Omental fat pad (tissue), 4 donors: ENCODE results near the gene KIDINS220. TPM values are rescaled to one million over a fixed set of nuclear protein-coding genes. Genes with fewer than 3 reads are reported as not detected.
A peak's percentile ranks its signal among the peaks of the same experiment; 100 is the strongest.

Source experiments
- ATAC-seq: fragments of 150-250 bp; one replicate; pipeline ENCODE4 v1.9.1; 2016; ENCODE audit warnings: mild to moderate bottlenecking, moderate library complexity; ENCODE audit not compliant: low FRiP score
- DNase-seq: peaks from one replicate; pipeline ENCODE4 v3.0.0-alpha.2; 2019; ENCODE audit warnings: low spot score
- total RNA-seq, 4 donors: library from RNA; depleted of rRNA; stranded (reverse); fragments of >200 nt; gene quantifications; one replicate each; pipeline ENCODE4 v1.1.0, GENCODE V29; 2016
- TF ChIP-seq, protein P1 (sequence below), 3 donors: fragments of 450-650 bp; IDR thresholded peaks; one replicate each; pipeline ENCODE4 v1.5.1; 2016 to 2017; ENCODE audit warnings: antibody characterized with exemption in 3 of 3, mild to moderate bottlenecking in 3 of 3, moderate library complexity in 2 of 3

Gene KIDINS220
- total RNA-seq, 4 donors from 2014 or later = 59.5 to 98.0 (median 66.5) TPM

DNA sequence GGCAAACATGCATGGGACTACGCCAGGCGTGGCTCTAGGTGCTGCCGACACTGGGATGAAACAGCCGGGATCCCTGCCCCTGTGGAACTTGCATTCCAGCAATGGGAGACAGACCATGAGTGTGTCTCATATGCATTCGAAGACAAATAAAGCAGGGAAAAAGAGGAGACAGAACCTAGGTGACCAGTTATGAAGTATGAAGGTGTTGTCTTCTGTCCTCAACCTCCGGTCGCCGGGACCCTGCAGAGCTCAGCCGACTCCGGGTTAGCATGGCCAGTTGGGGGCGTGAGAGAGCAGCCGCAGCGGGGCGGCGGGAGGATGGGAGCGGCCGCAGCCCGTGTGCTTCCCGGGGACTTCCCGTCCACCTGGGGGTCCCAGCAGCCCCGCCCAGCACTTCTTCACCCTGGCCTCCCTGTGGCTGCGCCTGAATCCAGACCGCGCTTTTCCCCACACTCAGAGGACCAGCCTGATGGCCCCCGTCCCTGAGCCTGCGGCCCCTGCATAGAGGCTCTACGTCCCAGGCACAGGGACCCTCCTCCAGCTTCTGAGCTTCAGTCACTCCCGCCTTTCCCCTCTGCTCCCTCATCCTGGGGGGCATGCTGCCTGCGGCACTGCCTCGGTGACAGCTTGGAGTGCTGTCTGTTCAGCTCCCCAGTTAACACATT lies 144.1 kb downstream of the KIDINS220 start:
- TF ChIP-seq, protein P1, sequence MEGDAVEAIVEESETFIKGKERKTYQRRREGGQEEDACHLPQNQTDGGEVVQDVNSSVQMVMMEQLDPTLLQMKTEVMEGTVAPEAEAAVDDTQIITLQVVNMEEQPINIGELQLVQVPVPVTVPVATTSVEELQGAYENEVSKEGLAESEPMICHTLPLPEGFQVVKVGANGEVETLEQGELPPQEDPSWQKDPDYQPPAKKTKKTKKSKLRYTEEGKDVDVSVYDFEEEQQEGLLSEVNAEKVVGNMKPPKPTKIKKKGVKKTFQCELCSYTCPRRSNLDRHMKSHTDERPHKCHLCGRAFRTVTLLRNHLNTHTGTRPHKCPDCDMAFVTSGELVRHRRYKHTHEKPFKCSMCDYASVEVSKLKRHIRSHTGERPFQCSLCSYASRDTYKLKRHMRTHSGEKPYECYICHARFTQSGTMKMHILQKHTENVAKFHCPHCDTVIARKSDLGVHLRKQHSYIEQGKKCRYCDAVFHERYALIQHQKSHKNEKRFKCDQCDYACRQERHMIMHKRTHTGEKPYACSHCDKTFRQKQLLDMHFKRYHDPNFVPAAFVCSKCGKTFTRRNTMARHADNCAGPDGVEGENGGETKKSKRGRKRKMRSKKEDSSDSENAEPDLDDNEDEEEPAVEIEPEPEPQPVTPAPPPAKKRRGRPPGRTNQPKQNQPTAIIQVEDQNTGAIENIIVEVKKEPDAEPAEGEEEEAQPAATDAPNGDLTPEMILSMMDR (IDR thresholded peaks at IDR 0.05) = no peak
- DNase-seq (no peak), ATAC-seq (no peak)

DNA sequence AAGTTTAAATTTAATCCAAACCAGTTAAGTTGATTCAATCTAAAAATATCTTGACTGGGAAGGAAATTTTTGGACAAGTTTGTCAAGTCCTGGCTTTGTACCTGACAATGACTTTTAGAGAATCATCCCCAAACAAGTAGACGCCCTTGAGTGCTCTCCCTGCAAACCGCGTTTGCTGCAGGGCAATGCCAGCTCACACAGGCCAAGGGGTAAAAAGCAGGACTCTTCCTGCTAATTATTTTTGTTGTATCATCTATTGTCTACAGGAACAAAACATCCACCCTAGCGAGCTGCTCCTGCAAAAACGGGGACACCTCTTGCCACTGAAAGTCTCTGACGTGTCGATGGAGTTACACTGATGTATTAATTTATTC lies 144.6 kb downstream of the KIDINS220 start:
- no peak for ATAC-seq
- TF ChIP-seq, protein P1 (IDR thresholded peaks at IDR 0.05) = no peak
- DNase-seq = no peak

DNA sequence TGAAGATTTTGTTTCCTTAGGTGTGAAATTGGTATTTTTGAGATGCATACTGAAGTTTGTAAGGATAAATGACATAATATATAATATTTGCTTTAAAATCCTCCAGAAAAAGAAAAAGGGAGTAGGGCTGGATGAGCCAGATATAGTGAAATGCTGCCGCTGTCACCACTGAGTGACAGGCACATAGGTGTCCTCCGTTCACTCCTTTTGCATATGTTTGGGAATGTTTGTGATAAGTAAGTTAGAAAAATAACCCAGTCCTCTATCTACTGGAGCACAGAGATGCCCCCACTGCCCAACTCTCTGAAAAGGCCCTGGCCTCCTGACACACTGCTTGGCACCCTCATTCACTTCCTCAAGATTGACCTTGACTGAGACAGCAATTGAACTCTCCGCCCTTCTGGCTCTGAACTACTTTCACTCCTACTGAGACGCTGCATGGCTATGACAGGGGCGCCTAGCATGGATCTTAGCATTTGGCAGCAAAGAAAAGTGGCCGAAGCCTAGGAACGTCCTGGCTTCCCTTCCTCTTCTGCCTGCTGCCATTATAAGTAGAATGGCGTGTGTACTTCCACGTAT lies 145.5 kb downstream of the KIDINS220 start:
- no peak for DNase-seq

DNA sequence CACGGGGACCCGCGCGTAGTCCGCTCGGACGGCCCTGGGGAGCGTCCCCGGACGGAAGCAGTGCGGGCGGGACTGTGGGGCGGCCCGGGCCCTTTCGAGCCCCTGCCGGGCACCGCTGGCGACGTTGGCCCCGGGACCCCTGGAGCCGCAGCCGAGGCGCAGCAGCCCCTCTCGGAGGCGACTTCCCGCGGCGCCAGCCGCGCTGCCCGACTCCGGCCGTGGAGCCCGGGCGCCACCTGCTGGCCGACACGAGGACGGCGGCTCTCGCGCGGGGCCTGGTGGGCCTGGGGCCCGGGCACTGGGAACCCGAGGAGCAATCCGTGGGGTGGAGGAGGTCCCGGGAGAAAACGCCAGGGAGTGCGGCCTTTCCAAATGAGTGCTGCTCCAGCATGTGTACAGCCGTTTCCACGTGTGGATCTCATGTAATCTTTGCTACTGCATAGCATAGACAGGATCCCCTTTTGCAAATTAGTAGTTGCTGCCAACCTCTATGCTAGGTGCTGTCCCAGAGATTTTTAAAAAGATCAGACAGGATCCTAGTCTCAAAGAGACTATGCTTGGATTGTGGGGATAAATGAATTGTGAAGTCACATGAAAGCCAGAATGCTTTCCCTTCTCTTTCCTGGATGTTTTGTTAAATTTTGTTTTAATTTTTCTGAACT lies 151.6 kb downstream of the KIDINS220 start:
- TF ChIP-seq, protein P1 (IDR thresholded peaks at IDR 0.05) = peak in 2 of 3 donors; percentile 92 to 99
- ATAC-seq = peak; percentile 56
- DNase-seq = peak; percentile 81

More for the DNA sequence above, 145.5 kb downstream of the KIDINS220 start:
- TF ChIP-seq, protein P1 (IDR thresholded peaks at IDR 0.05) = no peak
- no peak for ATAC-seq

DNA sequence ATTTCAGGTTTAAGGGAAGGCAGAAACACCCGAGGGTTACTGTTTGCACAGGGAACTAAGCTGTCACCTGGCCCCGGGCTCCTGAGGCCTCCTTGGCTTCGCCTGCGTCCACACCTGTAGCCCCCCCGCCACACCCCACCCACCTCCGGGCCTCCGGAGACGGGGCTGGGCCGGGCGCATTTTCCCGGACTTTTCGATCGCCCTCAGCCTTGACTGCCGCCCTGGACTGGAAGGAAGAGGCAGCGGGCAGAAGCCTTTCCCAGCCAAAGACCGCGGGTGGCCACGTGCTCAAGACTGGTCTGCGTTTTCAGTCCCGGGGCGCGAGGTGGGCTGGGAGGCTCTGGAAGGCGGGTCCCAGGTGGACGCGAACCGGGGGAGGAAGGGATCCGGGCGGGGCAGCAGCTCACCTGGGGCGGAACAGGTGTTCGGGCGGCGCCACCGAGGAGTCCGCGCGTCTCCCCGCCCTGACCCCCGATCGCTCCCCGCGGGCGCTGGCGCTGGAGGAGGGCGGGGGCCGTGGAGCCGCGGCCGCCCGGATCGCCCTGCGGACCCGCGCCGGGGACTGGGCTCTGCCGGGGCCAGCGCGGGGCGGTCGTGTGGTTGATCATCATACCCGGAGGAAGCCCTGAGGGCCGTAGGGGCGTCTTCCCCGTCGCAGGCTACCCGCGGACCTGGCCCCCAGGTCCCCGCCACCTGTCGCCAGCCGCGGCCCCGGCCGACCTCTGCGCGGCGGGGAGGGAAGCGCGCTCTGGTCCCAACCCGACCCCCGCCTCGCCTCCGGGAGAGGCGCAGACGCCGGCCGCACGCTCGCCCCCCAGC lies 152.3 kb downstream of the KIDINS220 start:
- ATAC-seq = peak; percentile 49
- peak; percentile 63 for DNase-seq
- TF ChIP-seq, protein P1 (IDR thresholded peaks at IDR 0.05) = no peak

DNA sequence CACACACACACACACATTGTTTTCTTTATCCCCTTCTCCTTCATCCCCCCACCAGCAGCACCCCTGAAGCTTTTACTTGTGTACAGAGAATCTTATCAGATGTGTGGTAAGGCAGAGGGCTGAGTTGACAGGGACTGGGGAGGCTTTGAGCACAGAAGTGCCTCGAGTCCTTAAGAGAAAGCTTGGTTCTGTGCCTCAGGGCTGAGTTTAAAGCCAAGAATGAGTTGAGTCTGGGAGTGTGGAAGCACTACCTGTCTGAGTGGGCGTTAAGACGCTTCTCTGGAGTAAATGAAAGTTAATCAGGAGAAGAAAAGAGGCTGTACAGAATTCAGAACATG lies 152.9 kb downstream of the KIDINS220 start:
- no peak for DNase-seq
- ATAC-seq = peak; percentile 3
- TF ChIP-seq, protein P1 (IDR thresholded peaks at IDR 0.05) = no peak
